GM21619 (cell line): ENCODE results near the gene GGT6.

Experiments used
- ATAC-seq: cut with Tn5 transposase; IDR thresholded peaks from one replicate; pipeline ENCODE4 v1.9.1; 2021; ENCODE audit not compliant: unreplicated experiment

GGT6 gene

GRCh38 chr17:4540224-4540651, 20.1 kb downstream of the GGT6 start:
- no peak for ATAC-seq

DNA sequence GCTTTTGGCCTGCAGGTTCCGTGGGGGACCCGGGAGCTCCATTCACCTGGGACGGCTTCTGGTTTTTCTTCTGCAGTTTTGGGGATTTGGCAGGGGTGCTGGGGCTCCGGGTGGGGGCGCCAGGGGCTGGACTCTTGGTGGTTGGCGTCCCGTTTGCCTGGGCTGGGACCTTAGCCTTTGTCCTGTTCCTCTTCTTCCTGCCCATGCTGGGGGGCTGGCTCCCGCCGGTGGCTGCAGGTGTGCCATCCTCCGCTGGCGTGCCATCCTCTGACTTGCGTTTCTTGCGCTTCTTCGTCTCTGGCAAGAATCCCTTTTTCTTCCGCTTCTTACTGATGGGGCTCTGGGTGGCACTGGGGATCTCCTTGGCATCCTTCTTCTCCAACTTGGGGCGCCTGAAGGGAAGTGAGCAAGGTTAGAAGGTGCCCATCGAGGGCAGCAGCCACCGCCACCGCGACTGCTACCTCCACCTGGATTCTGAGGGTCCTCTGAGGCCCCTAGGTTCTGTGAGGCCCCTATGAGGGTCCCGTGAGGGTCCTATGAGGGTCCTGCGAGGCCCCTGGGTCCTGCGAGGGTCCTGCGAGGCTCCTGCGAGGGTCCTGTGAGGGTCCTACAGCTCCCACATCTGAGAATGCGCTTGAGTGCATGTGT, 20.7 kb downstream of the GGT6 start:
- ATAC-seq: no peak

GRCh38 chr17:4539025-4539424, 21.4 kb downstream of the GGT6 start:
- ATAC-seq: no peak

DNA sequence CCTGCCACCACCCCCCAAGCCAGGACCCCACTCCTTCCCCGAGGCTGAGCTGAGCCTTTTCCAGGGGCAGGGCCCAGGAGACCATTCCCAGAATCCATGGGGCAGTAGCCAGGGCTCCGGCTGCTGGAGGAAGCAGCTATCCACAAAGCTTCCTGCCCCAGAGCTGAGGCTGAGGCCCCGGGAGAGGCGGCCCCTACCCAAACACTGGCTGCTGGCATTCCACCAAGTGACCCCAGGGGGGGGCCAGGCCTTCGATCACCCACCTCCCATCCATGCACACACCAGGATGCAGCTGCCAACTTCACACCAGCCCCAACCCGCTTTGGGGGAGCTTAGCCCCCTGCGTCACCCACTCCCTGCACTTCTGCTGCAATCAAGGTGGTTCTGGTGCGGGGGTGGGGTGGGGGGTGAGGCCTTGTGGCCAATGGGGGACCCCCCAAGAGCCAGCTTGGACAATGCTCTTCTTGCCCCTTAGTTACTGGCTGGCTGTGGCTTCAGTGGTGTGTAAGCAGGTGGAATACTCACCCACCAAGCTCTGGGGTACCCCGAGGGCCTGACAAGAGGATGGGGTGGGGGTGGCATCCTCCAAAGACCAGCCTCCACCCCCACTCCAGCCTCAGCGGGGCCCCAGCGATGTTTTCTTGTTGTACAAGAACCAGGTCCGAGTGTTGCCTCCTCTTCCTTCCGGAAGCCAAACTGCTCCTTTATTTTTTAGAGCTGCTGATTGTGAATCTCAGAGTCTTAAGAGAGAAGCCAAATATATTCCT, 22.0 kb downstream of the GGT6 start:
- no peak for ATAC-seq

DNA sequence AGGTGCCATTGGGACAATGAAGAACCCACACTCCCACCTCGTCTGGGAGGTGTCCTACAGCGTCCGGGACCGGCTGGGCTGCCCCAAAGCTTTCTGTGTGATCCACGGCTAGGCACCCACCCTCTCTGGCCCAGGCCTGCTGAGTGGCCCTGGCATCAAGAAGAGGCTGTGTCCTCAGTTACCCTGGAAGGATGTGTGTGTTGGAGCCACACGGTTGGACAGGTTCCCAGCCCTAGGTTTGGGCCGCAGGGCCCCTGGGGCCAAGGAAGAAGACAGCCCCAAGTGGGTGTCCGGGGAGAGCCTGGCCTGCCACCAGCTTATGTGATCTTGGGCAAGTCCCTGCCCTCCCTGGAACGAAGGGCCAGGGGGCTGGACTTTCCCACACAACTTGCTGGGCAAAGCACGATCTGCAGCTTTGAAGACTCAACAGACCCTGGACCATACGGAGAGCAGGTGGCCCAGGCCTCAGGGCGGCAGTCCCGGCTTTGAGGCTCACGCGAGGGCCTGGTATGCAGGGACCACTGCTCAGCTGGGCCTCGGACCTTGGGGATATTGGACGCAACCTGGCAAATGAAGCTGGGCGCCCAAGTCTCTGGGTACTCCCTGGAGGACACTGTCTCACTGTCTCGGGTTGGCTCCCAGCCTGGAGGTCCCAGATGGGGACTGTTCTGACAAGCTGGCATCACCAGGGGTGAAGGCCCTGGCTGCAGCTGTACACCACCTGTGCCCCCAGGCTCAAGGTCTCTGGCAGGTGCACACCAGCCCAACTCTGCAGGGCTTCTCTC, 22.7 kb downstream of the GGT6 start:
- no peak for ATAC-seq

DNA sequence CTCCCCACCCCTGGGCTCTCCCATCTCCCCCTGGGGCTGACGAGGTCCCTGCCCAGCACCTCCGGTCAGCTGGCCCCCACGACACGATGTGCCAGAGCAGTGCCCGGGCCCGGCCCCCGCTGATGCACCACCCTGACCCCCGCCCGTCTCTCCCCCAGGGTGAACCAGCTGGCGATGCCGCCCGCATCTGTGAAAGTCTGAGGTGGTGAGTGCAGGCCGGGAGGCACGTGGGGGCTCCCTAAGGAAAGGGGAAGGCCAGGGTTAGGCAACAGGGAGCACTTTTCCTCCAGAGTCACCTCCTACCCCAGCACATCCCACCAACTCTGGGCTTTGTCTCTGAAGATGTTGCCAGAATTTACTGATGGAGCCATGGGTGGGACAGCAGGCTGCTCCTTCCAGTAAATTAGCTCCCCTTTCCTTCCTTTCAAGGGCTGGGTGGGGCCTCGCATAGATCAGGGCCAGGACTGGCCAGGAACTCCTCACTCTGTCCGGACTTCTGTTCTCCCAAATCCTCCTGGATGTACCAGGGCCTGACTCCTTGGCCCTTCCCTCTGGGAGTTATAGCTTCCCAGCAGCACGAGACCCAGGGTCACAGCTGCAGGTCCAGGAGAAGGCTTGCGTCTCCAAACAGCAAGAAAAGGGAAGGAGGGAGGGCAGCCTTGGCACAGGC, 23.5 kb downstream of the GGT6 start:
- ATAC-seq: no peak

DNA sequence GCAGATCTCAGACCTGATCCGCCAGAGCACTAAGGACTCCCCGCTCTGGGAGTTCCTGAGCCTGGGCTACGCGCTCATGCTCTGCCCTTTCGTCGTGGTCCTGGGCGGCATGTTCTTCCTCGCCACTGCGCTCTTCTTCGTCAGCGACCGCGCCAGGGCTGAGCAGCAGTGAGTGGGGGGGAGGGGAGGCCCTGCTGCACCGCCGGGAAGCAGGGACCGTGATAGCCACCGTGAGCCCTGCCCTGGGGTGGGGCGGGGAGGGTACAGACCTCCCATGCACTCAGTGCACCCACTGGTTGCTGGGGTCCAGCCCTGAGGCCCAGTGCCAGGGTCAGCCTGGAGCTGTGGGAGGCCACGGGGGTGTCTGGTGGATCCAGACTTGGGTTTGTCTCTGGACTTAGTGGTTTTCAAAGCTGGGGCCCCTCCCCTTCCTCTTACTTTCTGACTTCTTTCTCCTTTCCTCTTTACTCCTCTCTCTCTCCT, 24.1 kb downstream of the GGT6 start:
- ATAC-seq: no peak

DNA sequence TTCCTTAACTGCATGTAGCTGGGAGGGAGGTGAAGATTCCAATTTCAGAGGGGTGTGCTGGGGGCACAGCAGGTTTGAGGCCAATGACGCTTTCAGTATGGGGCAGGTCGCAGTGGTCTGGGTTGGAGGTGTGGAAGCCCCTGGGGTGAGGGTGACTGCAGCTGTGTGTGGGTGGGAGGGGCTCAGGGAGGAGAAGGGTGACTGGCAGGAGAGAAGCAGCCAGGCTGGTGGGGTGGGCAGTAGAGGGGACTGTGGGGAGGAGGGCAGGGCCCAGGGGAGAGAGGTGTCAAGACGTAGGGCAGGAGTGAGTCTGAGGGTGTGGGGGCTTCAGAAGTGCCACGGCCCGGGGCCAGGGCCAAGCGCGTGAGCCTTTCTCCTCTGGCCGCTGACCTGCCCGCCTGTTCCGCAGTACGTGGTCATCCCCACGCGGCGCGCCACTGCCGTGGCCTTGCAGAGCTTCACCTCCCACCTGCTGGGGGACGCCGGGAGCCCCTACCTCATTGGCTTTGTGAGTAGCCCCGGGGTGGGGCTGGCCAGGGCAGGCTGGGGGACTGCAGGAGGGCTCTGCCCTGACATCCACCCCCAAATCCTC, 24.6 kb downstream of the GGT6 start:
- ATAC-seq: no peak

- ATAC-seq: no peak
These were observed 25.3 kb downstream of the GGT6 start for GRCh38 chr17:4534928-4535666.

DNA sequence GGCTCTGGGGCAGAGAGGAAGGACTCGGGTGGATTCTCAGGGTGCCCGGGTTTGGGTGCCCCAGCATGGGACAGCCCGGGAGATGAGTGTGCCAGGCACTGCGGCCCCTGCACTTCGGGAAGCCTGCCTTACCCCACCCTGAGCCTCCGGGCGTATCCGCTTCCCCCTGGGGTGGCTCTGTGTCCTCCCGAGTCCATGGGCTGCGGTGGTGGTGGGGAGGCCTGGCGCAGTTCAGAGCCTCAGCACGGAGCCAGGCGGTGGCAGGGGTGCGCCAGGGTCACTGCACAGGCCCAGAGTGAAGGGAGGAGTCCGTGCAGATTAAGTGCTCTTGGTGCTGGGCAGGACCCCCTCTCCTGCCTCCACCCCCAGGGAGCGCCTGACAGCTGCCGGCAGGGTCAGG, 25.9 kb downstream of the GGT6 start:
- ATAC-seq: no peak

DNA sequence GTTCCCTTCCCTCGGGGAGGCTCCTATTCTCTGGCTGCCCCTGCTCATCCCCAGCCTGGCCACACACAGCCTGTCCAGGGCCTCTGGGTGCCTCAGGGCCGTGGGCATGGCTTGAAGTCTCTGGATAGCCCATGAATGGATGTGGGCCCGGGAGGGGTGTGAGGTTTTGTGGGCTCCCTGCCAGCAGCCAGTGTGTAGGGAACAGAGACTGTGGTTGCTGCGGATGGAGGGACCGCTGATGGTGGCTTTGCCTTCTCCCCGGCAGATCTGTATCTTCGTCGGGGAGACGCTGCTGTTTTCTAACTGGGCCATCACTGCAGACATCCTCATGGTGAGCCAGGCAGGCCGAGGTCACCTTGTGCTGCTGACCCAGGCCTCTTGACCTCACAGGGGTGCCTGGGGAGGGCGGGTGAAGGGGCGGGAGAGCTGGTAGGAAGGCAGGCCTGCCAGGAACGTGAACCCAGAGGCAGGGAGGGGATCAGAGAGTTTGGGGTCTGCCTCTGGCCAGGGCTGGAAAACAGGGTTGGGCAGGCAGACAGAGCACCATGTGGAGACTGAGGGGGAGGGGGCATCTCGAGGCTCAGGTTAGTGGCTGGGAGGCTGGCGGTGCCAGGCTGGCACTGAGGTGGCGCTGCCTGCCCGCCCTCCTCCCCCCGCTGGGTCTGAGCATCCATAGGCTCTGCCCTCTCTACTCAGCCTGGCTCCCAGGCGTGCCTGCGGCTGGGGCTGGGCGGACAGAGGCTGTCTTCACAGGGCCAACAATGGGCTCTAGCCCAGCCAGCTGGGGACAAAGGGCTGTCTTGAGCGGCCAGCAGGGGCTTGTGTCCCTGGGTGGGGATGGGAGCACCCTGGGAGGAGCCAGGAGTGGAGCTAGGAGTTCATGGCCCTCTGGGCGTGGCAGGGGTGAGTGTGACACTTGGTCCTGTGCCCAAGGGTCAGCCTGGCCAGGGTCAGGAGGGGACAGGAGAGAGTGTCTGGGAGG, 26.6 kb downstream of the GGT6 start:
- no peak for ATAC-seq

DNA sequence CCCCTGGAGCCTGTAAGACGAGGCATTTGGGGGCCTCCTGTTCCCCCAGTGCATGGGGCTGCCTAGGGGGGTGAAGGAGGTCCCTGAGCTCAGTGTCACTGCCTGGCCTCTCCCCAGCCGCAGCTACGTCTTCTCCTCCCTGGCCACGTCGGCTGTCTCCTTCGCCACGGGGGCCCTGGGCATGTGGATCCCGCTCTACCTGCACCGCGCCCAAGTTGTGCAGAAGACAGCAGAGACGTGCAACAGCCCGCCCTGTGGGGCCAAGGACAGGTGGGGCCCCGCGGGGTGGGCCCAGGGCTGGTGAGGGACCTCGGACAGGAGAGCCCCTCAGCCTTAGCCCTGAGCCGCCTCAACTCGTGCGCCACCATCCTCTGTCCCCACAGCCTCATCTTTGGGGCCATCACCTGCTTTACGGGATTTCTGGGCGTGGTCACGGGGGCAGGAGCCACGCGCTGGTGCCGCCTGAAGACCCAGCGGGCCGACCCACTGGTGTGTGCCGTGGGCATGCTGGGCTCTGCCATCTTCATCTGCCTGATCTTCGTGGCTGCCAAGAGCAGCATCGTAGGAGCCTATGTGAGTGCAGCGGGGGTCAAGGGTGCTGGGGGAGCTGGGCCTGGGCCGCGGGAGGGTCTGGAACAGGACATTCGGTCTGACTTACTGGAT, 27.4 kb downstream of the GGT6 start:
- no peak for ATAC-seq

DNA sequence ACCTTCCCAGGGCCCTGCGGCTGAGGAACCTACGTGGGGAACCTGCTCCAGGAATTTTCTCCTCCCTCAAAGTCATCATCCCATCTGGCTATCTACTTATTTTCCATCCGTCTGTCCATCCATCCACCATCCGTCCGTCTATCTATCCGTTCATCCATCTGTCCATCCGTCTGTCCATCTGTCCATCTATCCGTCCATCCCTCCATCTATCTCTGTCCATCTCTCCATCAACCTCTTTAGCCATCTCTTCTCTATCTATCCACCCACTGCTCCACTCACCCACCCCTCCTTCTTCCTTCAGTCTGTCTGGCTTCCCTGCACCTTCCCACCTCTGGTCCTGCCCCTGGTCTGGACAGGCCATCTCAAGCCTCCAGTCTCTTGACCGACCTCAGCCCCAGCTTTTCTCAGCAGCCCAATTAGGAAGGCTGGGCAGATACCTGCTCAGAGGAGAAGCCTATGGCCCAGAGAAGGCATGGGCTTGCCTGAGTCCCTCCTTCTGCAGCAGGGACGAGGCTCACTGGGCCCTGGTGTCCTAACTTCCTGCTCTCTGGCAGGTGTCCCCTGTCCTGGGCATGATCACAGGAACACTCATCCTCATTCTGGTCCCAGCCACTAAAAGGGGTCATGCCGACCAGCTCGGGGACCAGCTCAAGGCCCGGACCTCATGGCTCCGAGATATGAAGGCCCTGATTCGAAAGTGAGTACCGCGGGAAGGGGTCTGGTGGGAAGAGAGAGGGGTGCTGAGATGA, 28.2 kb downstream of the GGT6 start:
- ATAC-seq: no peak

DNA sequence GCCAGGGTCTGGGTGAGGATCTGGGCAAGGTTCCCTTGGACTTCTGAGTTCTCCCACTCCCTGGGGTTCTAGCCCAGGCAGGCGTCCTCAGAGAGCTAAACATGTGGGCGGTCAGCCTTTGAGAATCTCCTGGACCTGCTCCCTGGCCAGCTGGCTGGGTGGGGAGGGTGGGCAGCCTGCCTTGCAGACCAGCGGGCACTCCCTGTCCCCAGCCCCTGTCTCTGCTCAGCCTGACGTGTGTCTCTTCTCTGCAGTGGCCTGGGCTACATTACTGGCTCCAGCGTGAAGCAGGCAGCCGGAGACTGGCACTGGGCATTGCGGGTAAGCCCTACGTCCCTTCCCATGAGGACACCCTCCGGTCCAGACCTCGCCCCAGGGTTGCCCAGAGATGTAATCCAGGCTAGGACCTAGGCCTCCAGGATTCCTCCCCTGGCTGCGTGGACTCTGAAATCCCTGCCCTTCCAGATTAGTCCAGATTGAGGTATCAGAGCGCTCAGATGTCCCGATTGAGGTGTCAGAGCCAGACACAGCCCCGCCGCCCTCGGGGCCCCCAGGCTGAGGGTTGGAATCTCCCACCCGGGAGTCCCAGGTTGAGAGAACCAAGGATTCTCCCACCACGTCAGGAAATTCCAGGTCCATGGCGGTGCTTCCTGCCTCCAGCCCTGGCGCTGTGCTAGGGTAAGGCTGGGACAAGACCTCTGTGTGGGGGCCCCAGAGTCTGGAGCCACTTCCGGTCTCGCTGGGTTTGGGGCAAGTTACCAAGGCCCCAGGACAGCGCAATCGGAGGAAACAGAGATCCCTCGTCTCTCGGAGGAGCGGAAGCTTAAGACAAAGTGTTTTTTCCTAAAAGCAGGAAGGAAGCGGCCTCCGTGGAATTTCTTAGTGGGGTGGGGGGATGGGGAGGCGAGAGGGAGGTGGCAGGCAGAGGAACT, 29.3 kb downstream of the GGT6 start:
- no peak for ATAC-seq

GRCh38 chr17:4529533-4530152, 30.7 kb downstream of the GGT6 start:
- no peak for ATAC-seq

GRCh38 chr17:4527566-4528125, 32.7 kb downstream of the GGT6 start:
- ATAC-seq: no peak
